PFSK-1 (cell line): ENCODE data around the gene MFSD12.

Experiments used
- FOXP2 ChIP-seq: optimal IDR thresholded peaks from 2 replicates; pipeline ENCODE3; 2011; ENCODE audit warnings: borderline replicate concordance, control low read depth, inconsistent platforms; ENCODE audit not compliant: insufficient read depth; ENCODE audit errors: extremely low read length, extremely low read depth
- POLR2AphosphoS5 ChIP-seq: IDR thresholded peaks from 2 replicates; pipeline ENCODE4 v1.6.1; 2012; ENCODE audit warnings: low read depth, mild to moderate bottlenecking, control low read depth, low read length, moderate library complexity
- SIN3A ChIP-seq: IDR thresholded peaks from 2 replicates; pipeline ENCODE4 v1.6.1; 2012; ENCODE audit warnings: mild to moderate bottlenecking, low read length, moderate library complexity, borderline replicate concordance; ENCODE audit not compliant: insufficient read depth
- TAF1 ChIP-seq: IDR thresholded peaks from 2 replicates; pipeline ENCODE4 v1.6.1; 2012; ENCODE audit warnings: low read length, control low read depth, borderline replicate concordance; ENCODE audit not compliant: insufficient read depth
- TF ChIP-seq, protein P1 (sequence below), 2 experiments: IDR thresholded peaks; 2 replicates each; pipeline versions ENCODE4 v1.6.1 to v1.8.0; 2011 to 2012; ENCODE audit warnings: low read depth in 2 of 2, low read length in 2 of 2, control low read depth in 1 of 2, inconsistent platforms in 1 of 2, mild to moderate bottlenecking in 1 of 2, moderate library complexity in 1 of 2; ENCODE audit not compliant: insufficient read depth in 1 of 2

DNA sequence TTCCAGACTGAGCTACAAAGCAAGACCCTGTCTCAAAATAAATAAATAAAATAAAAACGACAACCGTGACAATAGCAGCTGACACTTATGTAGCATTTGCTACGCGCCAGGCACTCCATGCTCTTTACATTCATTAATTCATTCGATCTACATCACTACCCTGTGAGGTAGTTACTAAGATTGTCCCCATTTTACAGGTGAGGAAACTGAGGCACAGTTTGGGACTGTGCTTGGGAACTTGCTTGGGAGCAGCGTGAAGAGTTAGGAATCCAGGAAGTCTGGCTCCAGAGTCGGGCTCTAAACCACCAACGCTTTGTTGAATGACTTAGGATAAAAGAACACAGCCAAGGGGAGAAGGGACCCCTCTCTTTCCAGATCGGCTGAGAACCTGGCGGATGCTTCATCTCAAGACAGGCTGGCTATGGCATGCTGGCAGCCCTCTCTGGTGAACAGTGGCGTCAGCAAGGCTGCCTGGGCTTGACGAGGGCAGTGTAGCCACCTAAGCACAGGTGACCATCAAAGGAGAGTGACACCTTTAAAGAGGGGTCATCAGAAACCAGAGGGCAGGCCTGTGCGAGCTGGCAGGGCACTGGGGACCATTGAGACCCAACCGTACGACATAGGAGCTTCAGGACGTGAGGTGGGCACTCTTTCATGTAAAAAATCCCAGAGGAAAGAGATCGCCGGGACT lies 57.5 kb downstream of the MFSD12 start:
- TF ChIP-seq POLR2AphosphoS5 (no peak), SIN3A (no peak), TAF1 (no peak), FOXP2 (no peak)
- TF ChIP-seq, protein P1, sequence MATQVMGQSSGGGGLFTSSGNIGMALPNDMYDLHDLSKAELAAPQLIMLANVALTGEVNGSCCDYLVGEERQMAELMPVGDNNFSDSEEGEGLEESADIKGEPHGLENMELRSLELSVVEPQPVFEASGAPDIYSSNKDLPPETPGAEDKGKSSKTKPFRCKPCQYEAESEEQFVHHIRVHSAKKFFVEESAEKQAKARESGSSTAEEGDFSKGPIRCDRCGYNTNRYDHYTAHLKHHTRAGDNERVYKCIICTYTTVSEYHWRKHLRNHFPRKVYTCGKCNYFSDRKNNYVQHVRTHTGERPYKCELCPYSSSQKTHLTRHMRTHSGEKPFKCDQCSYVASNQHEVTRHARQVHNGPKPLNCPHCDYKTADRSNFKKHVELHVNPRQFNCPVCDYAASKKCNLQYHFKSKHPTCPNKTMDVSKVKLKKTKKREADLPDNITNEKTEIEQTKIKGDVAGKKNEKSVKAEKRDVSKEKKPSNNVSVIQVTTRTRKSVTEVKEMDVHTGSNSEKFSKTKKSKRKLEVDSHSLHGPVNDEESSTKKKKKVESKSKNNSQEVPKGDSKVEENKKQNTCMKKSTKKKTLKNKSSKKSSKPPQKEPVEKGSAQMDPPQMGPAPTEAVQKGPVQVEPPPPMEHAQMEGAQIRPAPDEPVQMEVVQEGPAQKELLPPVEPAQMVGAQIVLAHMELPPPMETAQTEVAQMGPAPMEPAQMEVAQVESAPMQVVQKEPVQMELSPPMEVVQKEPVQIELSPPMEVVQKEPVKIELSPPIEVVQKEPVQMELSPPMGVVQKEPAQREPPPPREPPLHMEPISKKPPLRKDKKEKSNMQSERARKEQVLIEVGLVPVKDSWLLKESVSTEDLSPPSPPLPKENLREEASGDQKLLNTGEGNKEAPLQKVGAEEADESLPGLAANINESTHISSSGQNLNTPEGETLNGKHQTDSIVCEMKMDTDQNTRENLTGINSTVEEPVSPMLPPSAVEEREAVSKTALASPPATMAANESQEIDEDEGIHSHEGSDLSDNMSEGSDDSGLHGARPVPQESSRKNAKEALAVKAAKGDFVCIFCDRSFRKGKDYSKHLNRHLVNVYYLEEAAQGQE (IDR thresholded peaks at IDR 0.05; ENCODE audit: insufficient read depth in 1 of 2, low read depth in 2 of 2, low read length in 2 of 2), result no peak
